Upper lobe of left lung (tissue), 6 donors: ENCODE results near the gene MRPS27. TPM values are rescaled to one million over a fixed set of nuclear protein-coding genes. Genes with fewer than 3 reads are reported as not detected.

ENCODE experiments used
- ATAC-seq, 2 donors: fragments of 200-7000 bp; cut with Tn5 transposase; one replicate each; pipeline ENCODE4 v1.9.1; 2022; ENCODE audit warnings: mild to moderate bottlenecking in 2 of 2, moderate library complexity in 2 of 2; ENCODE audit not compliant: low FRiP score in 2 of 2
- DNase-seq, 2 donors: peaks; one replicate each; pipeline ENCODE4 v3.0.0-alpha.2; 2019 to 2020
- H3K27ac ChIP-seq, 4 donors: fragments of 200-600 bp; sonication (generic); one replicate each; pipeline ENCODE4 v1.5.1; 2016 to 2019
- H3K27me3 ChIP-seq, 4 donors: fragments of 200-600 bp; sonication (generic); one replicate each; pipeline ENCODE4 v1.5.1; 2017 to 2019
- H3K36me3 ChIP-seq, 4 donors: fragments of 200-600 bp; sonication (generic); one replicate each; pipeline ENCODE4 v1.5.1; 2016 to 2019
- H3K4me1 ChIP-seq, 4 donors: fragments of 200-600 bp; sonication (generic); one replicate each; pipeline ENCODE4 v1.5.1; 2018 to 2019
- H3K4me3 ChIP-seq, 4 donors: fragments of 200-600 bp; sonication (generic); one replicate each; pipeline ENCODE4 v1.5.1; 2017 to 2019; ENCODE audit warnings: mild to moderate bottlenecking in 2 of 4, moderate library complexity in 1 of 4
- H3K9me3 ChIP-seq, 4 donors: fragments of 200-600 bp; sonication (generic); one replicate each; pipeline ENCODE4 v1.5.1; 2018 to 2019
- EP300 ChIP-seq, 4 donors: sonication (generic); formaldehyde crosslinking; IDR thresholded peaks; one replicate each; pipeline ENCODE4 v1.5.1; 2017; ENCODE audit warnings: antibody characterized with exemption in 4 of 4, control low read depth in 2 of 4
- POLR2A ChIP-seq, 4 donors: fragments of 450-650 bp; IDR thresholded peaks; one replicate each; pipeline ENCODE4 v1.5.1; 2016 to 2017; ENCODE audit warnings: antibody characterized with exemption in 4 of 4, mild to moderate bottlenecking in 2 of 4
- POLR2AphosphoS5 ChIP-seq, 2 donors: sonication (generic); formaldehyde crosslinking; IDR thresholded peaks; one replicate each; pipeline ENCODE4 v1.5.1; 2017; ENCODE audit warnings: antibody characterized with exemption in 2 of 2
- WGBS, 2 donors: methylation state at CpG; one replicate each; pipeline ENCODE4 v1.1.5; 2017 to 2018; 5-methylcytosine and 5-hydroxymethylcytosine counted together
- total RNA-seq, 6 donors: library from RNA; depleted of rRNA in 4 of 6; stranded (reverse); fragments of >200 nt in 4 of 6; gene quantifications; one replicate each; pipeline versions ENCODE4 v1.1.0 to v1.2.1, GENCODE V29; 2016 to 2021
- TF ChIP-seq, protein P1 (sequence below), 6 experiments: fragments of 450-650 bp in 4 of 6; fragments of 200-600 bp in 2 of 6; sonication (generic) in 2 of 6; IDR thresholded peaks; one replicate each; pipeline ENCODE4 v1.5.1; 2016 to 2019; ENCODE audit warnings: antibody characterized with exemption in 6 of 6
- donor health status: DM: no; HTN: no; CAD: no; lungs with moderate emphysema.
- donor health status: DM: no; HTN: yes; CAD: no; lungs with severe emphysema.

Gene MRPS27
- total RNA-seq, 6 donors from 2014 or later, result 15.7 to 36.9 (median 34.4) TPM

DNA sequence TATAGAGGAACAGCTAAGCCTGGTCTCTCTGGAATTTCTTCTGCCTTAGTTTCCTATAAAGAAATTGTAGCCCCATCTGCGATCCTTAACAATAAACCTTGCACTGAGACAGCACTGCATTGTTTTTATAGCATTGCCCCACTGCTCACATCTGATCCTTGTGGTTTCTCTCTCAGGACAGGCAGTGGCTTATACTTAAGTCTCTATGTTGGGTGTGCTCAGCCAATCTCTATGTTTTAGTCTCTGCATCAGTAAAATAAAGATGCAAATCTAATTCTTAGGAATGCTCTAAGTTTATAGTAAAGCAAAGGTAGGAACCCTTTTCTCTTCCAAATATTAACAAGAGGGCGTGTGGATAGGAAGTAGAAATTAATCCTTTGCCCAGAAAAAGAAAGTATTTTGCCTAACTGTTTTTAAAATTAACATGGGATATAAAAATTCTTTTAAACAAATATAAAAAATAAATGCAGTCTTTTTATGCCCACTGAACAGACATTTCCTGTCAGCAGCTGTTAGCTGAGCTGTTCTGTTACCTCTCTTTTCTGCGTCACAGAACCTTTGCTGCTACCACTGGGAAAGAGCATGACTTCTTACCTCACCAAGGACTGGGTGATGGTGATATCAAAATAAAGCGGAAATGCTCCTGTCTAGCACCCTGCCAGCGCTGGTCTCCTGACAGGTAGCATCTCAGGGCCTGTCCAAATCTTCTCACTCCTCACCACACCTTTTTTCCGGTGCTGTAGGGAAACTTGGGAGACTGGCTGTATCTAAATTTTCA, 29.5 kb downstream of the MRPS27 start:
- DNase-seq, result no peak
- Histone ChIP-seq H3K36me3 (peaks cover 0 to 24% (median 0%) of the 10 kb centered on the region in 4 donors), H3K27me3 (no peaks in the 10 kb centered on the region), H3K9me3 (no peaks in the 10 kb centered on the region), H3K4me3 (no peak overlapping the region), H3K27ac (no peak overlapping the region), H3K4me1 (peaks cover 0 to 5% (median 0%) of the 10 kb centered on the region in 4 donors)
- no peak for ATAC-seq
- TF ChIP-seq POLR2AphosphoS5 (IDR thresholded peaks at IDR 0.05) (no peak), EP300 (IDR thresholded peaks at IDR 0.05) (no peak), POLR2A (IDR thresholded peaks at IDR 0.05) (no peak)
- TF ChIP-seq, protein P1, sequence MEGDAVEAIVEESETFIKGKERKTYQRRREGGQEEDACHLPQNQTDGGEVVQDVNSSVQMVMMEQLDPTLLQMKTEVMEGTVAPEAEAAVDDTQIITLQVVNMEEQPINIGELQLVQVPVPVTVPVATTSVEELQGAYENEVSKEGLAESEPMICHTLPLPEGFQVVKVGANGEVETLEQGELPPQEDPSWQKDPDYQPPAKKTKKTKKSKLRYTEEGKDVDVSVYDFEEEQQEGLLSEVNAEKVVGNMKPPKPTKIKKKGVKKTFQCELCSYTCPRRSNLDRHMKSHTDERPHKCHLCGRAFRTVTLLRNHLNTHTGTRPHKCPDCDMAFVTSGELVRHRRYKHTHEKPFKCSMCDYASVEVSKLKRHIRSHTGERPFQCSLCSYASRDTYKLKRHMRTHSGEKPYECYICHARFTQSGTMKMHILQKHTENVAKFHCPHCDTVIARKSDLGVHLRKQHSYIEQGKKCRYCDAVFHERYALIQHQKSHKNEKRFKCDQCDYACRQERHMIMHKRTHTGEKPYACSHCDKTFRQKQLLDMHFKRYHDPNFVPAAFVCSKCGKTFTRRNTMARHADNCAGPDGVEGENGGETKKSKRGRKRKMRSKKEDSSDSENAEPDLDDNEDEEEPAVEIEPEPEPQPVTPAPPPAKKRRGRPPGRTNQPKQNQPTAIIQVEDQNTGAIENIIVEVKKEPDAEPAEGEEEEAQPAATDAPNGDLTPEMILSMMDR (IDR thresholded peaks at IDR 0.05), result no peak
- 92 to 93% methylated on average over 6 of the region's 6 CpGs for WGBS, 2 donors

DNA sequence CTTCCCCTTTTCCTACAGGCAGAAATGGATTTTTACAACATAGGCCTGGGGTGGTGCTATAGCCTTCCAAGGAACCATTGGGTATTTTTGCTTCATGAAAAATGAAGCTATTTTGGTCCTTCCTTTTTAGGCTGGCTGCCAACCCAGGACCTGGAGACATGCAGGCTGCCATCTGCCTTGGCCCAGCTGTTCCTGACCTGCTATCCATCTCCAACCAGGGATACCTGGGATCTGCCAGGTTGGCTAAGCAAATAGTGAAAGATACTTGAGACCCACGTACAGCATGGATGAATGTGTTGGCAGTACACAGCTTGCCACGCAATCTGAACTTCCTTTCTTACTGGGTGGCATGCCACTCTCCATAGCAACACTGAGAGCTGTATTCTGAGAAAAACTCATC, 31.1 kb downstream of the MRPS27 start:
- WGBS, 2 donors, result 85 to 88% methylated on average over 2 of the region's 2 CpGs

DNA sequence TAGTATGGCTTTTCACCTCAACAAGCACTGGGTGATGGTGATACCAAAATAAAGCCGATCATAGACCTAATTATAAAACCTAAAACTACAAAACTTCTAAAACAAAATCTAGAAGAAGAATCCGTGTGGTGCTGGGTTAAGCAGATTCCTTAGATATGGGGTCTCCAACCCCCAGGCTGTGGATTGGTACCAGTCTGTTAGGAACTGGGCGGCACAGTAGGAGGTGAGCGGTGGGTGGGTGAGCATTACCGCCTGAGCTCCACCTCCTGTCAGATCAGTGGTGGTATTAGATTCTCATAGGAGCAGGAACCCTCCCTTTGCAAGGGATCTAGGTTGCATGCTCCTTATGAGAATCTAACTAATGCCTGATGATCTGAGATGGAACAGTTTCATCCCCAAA, 33.2 kb downstream of the MRPS27 start:
- Histone ChIP-seq H3K27me3 (no peaks in the 10 kb centered on the region), H3K4me3 (no peak overlapping the region), H3K36me3 (peaks cover 0 to 20% (median 0%) of the 10 kb centered on the region in 4 donors), H3K9me3 (no peaks in the 10 kb centered on the region), H3K27ac (no peak overlapping the region), H3K4me1 (peaks cover 12 to 17% (median 14%) of the 10 kb centered on the region in 4 donors)
- no peak for DNase-seq
- WGBS, 2 donors, result 97 to 100% methylated on average over 5 of the region's 5 CpGs
- no peak for ATAC-seq
- TF ChIP-seq POLR2AphosphoS5 (IDR thresholded peaks at IDR 0.05) (no peak), EP300 (IDR thresholded peaks at IDR 0.05) (no peak), POLR2A (IDR thresholded peaks at IDR 0.05) (no peak)
- TF ChIP-seq, protein P1 (IDR thresholded peaks at IDR 0.05), result no peak

More for the DNA sequence above, 31.1 kb downstream of the MRPS27 start:
- no peak overlapping the region for H3K27ac ChIP-seq
- no peaks in the 10 kb centered on the region for H3K9me3 ChIP-seq
- ATAC-seq, result no peak
- TF ChIP-seq POLR2A (IDR thresholded peaks at IDR 0.05) (no peak), POLR2AphosphoS5 (IDR thresholded peaks at IDR 0.05) (no peak), EP300 (IDR thresholded peaks at IDR 0.05) (no peak)
- TF ChIP-seq, protein P1 (IDR thresholded peaks at IDR 0.05), result no peak
- H3K36me3 ChIP-seq, result peaks cover 0 to 20% (median 0%) of the 10 kb centered on the region in 4 donors
- no peaks in the 10 kb centered on the region for H3K27me3 ChIP-seq
- peaks cover 0 to 5% (median 0%) of the 10 kb centered on the region in 4 donors for H3K4me1 ChIP-seq
- H3K4me3 ChIP-seq, result no peak overlapping the region
- DNase-seq, result no peak

DNA sequence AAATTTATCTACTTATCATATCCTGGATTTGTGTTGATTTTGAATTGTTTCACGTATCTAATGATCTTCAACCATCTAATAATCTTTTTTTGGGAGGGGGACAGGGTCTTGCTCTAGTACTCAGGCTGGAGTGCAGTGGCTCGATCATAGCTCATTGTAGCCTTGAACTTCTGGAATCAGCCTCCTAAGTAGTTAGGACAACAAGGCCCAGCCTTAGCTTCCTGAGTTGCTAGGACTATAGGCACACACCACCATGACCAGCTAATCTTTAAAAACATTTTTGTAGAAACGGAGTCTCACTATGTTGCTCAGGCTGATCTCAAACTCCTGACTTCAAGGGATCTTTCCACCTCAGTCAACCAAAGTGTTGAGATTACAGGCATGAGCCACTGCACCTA, 34.6 kb downstream of the MRPS27 start:
- no peak overlapping the region for H3K4me3 ChIP-seq
- DNase-seq (no peak), ATAC-seq (no peak)
- H3K9me3 ChIP-seq, result no peaks in the 10 kb centered on the region
- TF ChIP-seq EP300 (IDR thresholded peaks at IDR 0.05), result no peak
- TF ChIP-seq, protein P1 (IDR thresholded peaks at IDR 0.05), result no peak
- no peak for TF ChIP-seq POLR2A (IDR thresholded peaks at IDR 0.05)
- TF ChIP-seq POLR2AphosphoS5 (IDR thresholded peaks at IDR 0.05), result no peak
- H3K27me3 ChIP-seq, result no peaks in the 10 kb centered on the region
- 95 to 96% methylated on average over 3 of the region's 3 CpGs for WGBS, 2 donors
- H3K27ac ChIP-seq, result no peak overlapping the region
- peaks cover 0 to 16% (median 0%) of the 10 kb centered on the region in 4 donors for H3K36me3 ChIP-seq
- peaks cover 15 to 28% (median 21%) of the 10 kb centered on the region in 4 donors for H3K4me1 ChIP-seq
